SJCRH30 (cell line): Measurements from ENCODE around the gene FAM168A. TPM values are rescaled to one million over a fixed set of nuclear protein-coding genes. Genes with fewer than 3 reads are reported as not detected.
"Not testable (repeated sequence)": the region's sequence is repeated elsewhere in the genome, so short reads cannot be mapped to it uniquely, and the experiment has no call there.

Experiments used
- DNase-seq, 2 experiments: peaks; one replicate each; pipeline ENCODE4 v3.0.0-alpha.2; 2015 to 2020
- H3K27ac ChIP-seq: fragments of 250-450 bp; sonication (Bioruptor Pico); 2 replicates; pipeline ENCODE4 v1.5.1; 2020; ENCODE audit warnings: mild to moderate bottlenecking, moderate library complexity
- H3K27me3 ChIP-seq: fragments of 250-450 bp; sonication (Bioruptor Pico); 2 replicates; pipeline ENCODE4 v1.5.1; 2020; ENCODE audit warnings: mild to moderate bottlenecking, moderate library complexity
- H3K36me3 ChIP-seq: fragments of 250-450 bp; sonication (Bioruptor Pico); 2 replicates; pipeline ENCODE4 v1.5.1; 2020; ENCODE audit warnings: mild to moderate bottlenecking, moderate library complexity
- H3K4me1 ChIP-seq: fragments of 250-450 bp; sonication (Bioruptor Pico); 2 replicates; pipeline ENCODE4 v1.5.1; 2020; ENCODE audit warnings: mild to moderate bottlenecking, moderate library complexity
- H3K4me3 ChIP-seq: fragments of 250-450 bp; sonication (Bioruptor Pico); 2 replicates; pipeline ENCODE4 v1.5.1; 2020; ENCODE audit warnings: mild to moderate bottlenecking, moderate library complexity
- H3K9me3 ChIP-seq: fragments of 250-450 bp; sonication (Bioruptor Pico); replicated peaks from 2 replicates; pipeline ENCODE4 v1.5.1; 2020; ENCODE audit warnings: mild to moderate bottlenecking, moderate library complexity
- total RNA-seq: library from RNA; depleted of rRNA; stranded (reverse); fragments of >200 nt; shearing (Covaris generic); gene quantifications from 2 replicates; pipeline ENCODE4 v1.2.3, GENCODE V29; 2014

Gene FAM168A
- total RNA-seq, 1 experiment from 2014 or later, result 32.8 TPM

- DNase-seq, result no peak
- H3K27ac ChIP-seq, result no peak overlapping the region
Measured at GRCh38 chr11:73439002-73439843, 158.7 kb downstream of the FAM168A start.

GRCh38 chr11:73436859-73437258 is 161.1 kb downstream of the FAM168A start:
- not testable (repeated sequence) for H3K27me3 ChIP-seq

More at GRCh38 chr11:73439002-73439843, 158.7 kb downstream of the FAM168A start:
- Histone ChIP-seq H3K9me3 (no peaks in the 10 kb centered on the region), H3K27me3 (no peaks in the 10 kb centered on the region), H3K4me3 (no peak overlapping the region), H3K4me1 (no peaks in the 10 kb centered on the region), H3K36me3 (no peaks in the 10 kb centered on the region)

GRCh38 chr11:73431396-73431795 is 166.5 kb downstream of the FAM168A start:
- H3K27me3 ChIP-seq, result no peaks in the 10 kb centered on the region
- H3K4me1 ChIP-seq, result no peaks in the 10 kb centered on the region

More at GRCh38 chr11:73436859-73437258, 161.1 kb downstream of the FAM168A start:
- not testable (repeated sequence) for H3K36me3 ChIP-seq, H3K4me3 ChIP-seq, H3K27ac ChIP-seq, H3K4me1 ChIP-seq, H3K9me3 ChIP-seq, DNase-seq

GRCh38 chr11:73430326-73430725 is 167.6 kb downstream of the FAM168A start:
- DNase-seq, result no peak
- Histone ChIP-seq H3K36me3 (no peaks in the 10 kb centered on the region), H3K27ac (no peak overlapping the region), H3K27me3 (no peaks in the 10 kb centered on the region), H3K4me3 (no peak overlapping the region), H3K4me1 (no peaks in the 10 kb centered on the region), H3K9me3 (no peaks in the 10 kb centered on the region)

More at GRCh38 chr11:73431396-73431795, 166.5 kb downstream of the FAM168A start:
- Histone ChIP-seq H3K4me3 (no peak overlapping the region), H3K36me3 (no peaks in the 10 kb centered on the region), H3K9me3 (no peaks in the 10 kb centered on the region), H3K27ac (no peak overlapping the region)
- no peak for DNase-seq

- Histone ChIP-seq H3K36me3 (no peaks in the 10 kb centered on the region), H3K9me3 (no peaks in the 10 kb centered on the region), H3K4me3 (no peak overlapping the region), H3K4me1 (no peaks in the 10 kb centered on the region), H3K27me3 (no peaks in the 10 kb centered on the region), H3K27ac (no peak overlapping the region)
- DNase-seq, result no peak
Measured at GRCh38 chr11:73429121-73429750, 168.7 kb downstream of the FAM168A start.

- DNase-seq, result no peak
- Histone ChIP-seq H3K4me3 (no peak overlapping the region), H3K4me1 (no peaks in the 10 kb centered on the region), H3K9me3 (no peaks in the 10 kb centered on the region), H3K36me3 (no peaks in the 10 kb centered on the region), H3K27me3 (no peaks in the 10 kb centered on the region), H3K27ac (no peak overlapping the region)
Measured at GRCh38 chr11:73428699-73429098, 169.2 kb downstream of the FAM168A start.

GRCh38 chr11:73428227-73428626 is 169.7 kb downstream of the FAM168A start:
- Histone ChIP-seq H3K9me3 (no peaks in the 10 kb centered on the region), H3K36me3 (no peaks in the 10 kb centered on the region), H3K4me1 (no peaks in the 10 kb centered on the region), H3K27ac (no peak overlapping the region), H3K4me3 (no peak overlapping the region), H3K27me3 (no peaks in the 10 kb centered on the region)
- DNase-seq, result no peak

- Histone ChIP-seq H3K4me1 (no peaks in the 10 kb centered on the region), H3K27ac (no peak overlapping the region), H3K27me3 (no peaks in the 10 kb centered on the region), H3K9me3 (no peaks in the 10 kb centered on the region), H3K4me3 (no peak overlapping the region), H3K36me3 (no peaks in the 10 kb centered on the region)
- DNase-seq, result no peak
Measured at GRCh38 chr11:73426219-73426850, 171.6 kb downstream of the FAM168A start.

GRCh38 chr11:73425108-73425507 is 172.8 kb downstream of the FAM168A start:
- no peaks in the 10 kb centered on the region for H3K27me3 ChIP-seq
- no peaks in the 10 kb centered on the region for H3K9me3 ChIP-seq
- H3K27ac ChIP-seq, result no peak overlapping the region
- H3K4me1 ChIP-seq, result no peaks in the 10 kb centered on the region
- H3K36me3 ChIP-seq, result no peaks in the 10 kb centered on the region
- no peak overlapping the region for H3K4me3 ChIP-seq
- DNase-seq, result no peak

GRCh38 chr11:73423506-73423905 is 174.4 kb downstream of the FAM168A start:
- DNase-seq, result no peak
- Histone ChIP-seq H3K36me3 (no peaks in the 10 kb centered on the region), H3K4me1 (no peaks in the 10 kb centered on the region), H3K4me3 (no peak overlapping the region), H3K9me3 (no peaks in the 10 kb centered on the region), H3K27me3 (no peaks in the 10 kb centered on the region), H3K27ac (no peak overlapping the region)

- H3K27me3 ChIP-seq, result no peaks in the 10 kb centered on the region
- no peak for DNase-seq
- H3K27ac ChIP-seq, result no peak overlapping the region
- H3K9me3 ChIP-seq, result no peaks in the 10 kb centered on the region
- no peak overlapping the region for H3K4me3 ChIP-seq
- H3K36me3 ChIP-seq, result no peaks in the 10 kb centered on the region
- no peaks in the 10 kb centered on the region for H3K4me1 ChIP-seq
Measured at GRCh38 chr11:73422886-73423285, 175.0 kb downstream of the FAM168A start.

GRCh38 chr11:73420136-73420535 is 177.8 kb downstream of the FAM168A start:
- H3K36me3 ChIP-seq, result no peaks in the 10 kb centered on the region
- H3K4me1 ChIP-seq, result no peaks in the 10 kb centered on the region; the same call in 1 of the 2 replicates
- no peak for DNase-seq
- no peak overlapping the region for H3K4me3 ChIP-seq
- H3K9me3 ChIP-seq, result no peaks in the 10 kb centered on the region
- no peak overlapping the region for H3K27ac ChIP-seq
- no peaks in the 10 kb centered on the region for H3K27me3 ChIP-seq

GRCh38 chr11:73416786-73417185 is 181.1 kb downstream of the FAM168A start:
- Histone ChIP-seq H3K9me3 (no peaks in the 10 kb centered on the region), H3K36me3 (no peaks in the 10 kb centered on the region), H3K4me1 (no peaks in the 10 kb centered on the region; the same call in 1 of the 2 replicates), H3K27me3 (no peaks in the 10 kb centered on the region), H3K4me3 (no peak overlapping the region), H3K27ac (no peak overlapping the region)
- no peak for DNase-seq

- no peaks in the 10 kb centered on the region; the same call in 1 of the 2 replicates for H3K4me1 ChIP-seq
- H3K27me3 ChIP-seq, result no peaks in the 10 kb centered on the region
- H3K9me3 ChIP-seq, result no peaks in the 10 kb centered on the region
- no peak overlapping the region for H3K4me3 ChIP-seq
- no peaks in the 10 kb centered on the region for H3K36me3 ChIP-seq
- no peak for DNase-seq
- no peak overlapping the region for H3K27ac ChIP-seq
Measured at GRCh38 chr11:73415854-73416615, 181.9 kb downstream of the FAM168A start.
